ENCODE results near the gene CLNK.

Gene CLNK

GRCh38 chr4:10455133-10455532 is 229.4 kb downstream of the CLNK start:
- no peak for DNase-seq (ENCODE audit: low spot score)

GRCh38 chr4:10454726-10455125 is 229.8 kb downstream of the CLNK start:
- no peak for DNase-seq (ENCODE audit: low spot score)

- DNase-seq (ENCODE audit: low spot score) = no peak
Measured at GRCh38 chr4:10454121-10454520, 230.4 kb downstream of the CLNK start.

GRCh38 chr4:10448991-10449390 is 235.6 kb downstream of the CLNK start:
- DNase-seq (ENCODE audit: low spot score) = no peak

- peak; percentile 30 for DNase-seq (ENCODE audit: low spot score)
Measured at GRCh38 chr4:10442976-10443375, 241.6 kb downstream of the CLNK start.

GRCh38 chr4:10441512-10441911 is 243.1 kb downstream of the CLNK start:
- no peak for DNase-seq (ENCODE audit: low spot score)

GRCh38 chr4:10438924-10439323 is 245.6 kb downstream of the CLNK start:
- DNase-seq (ENCODE audit: low spot score) = no peak

GRCh38 chr4:10437735-10438134 is 246.8 kb downstream of the CLNK start:
- no peak for DNase-seq (ENCODE audit: low spot score)

All from SW480 (cell line).